ENCODE results near the gene DLL1. TPM values are rescaled to one million over a fixed set of nuclear protein-coding genes. Genes with fewer than 3 reads are reported as not detected.

Gene DLL1
- total RNA-seq, 4 donors from 2014 or later: 16.3 to 89.1 (median 32.3) TPM

DNA sequence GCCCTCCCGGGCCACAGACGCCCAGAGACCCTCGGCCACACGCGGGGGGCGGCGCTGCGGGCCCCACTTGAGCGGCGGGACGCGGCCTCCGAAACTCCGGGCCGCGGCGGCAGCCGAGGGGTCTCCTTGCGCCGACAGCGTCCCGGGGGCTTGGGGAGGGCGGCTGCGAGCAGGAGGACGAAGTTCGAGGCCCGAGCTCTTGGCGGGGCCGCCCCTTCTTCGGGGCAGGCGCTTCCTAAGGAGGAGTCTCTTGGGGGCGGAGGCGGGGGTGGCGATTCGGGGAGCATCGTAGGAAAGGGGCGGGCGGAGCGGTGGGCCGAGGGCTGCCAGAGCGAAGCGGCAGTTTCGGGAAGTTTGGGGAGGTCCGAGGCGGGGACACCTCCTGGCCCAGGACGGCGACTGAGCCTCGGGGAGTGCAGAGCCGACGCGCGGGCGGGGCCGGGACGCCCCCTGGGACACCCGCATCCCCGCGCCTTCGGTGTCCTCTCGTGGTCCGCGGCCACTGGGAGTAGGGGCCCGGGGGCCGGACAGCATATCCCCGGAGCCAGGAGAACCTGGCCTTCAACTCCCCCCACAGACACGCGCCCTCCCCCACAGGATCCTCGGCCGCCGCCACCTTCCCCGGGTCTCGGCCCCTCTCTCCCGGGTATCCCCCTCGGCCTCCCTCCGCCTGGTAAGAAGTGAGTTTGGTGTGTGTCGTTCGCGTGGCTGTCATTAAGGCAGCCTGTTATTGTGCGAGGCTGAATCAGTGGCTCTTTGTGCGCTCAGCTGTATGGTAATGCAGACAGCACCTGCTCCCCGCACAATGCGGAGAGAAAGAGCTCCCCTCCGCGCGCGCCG, 613 bp upstream of the DLL1 start:
- TF ChIP-seq POLR2A (IDR thresholded peaks at IDR 0.05): peak in 1 of 2 donors; percentile 25
- TF ChIP-seq, protein P1, sequence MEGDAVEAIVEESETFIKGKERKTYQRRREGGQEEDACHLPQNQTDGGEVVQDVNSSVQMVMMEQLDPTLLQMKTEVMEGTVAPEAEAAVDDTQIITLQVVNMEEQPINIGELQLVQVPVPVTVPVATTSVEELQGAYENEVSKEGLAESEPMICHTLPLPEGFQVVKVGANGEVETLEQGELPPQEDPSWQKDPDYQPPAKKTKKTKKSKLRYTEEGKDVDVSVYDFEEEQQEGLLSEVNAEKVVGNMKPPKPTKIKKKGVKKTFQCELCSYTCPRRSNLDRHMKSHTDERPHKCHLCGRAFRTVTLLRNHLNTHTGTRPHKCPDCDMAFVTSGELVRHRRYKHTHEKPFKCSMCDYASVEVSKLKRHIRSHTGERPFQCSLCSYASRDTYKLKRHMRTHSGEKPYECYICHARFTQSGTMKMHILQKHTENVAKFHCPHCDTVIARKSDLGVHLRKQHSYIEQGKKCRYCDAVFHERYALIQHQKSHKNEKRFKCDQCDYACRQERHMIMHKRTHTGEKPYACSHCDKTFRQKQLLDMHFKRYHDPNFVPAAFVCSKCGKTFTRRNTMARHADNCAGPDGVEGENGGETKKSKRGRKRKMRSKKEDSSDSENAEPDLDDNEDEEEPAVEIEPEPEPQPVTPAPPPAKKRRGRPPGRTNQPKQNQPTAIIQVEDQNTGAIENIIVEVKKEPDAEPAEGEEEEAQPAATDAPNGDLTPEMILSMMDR (IDR thresholded peaks at IDR 0.05): no peak
- peak overlapping the region; percentile 67 to 90 (median 79) for H3K27ac ChIP-seq
- peaks cover 0 to 40% of the 10 kb centered on the region in 2 donors for H3K27me3 ChIP-seq
- no peaks in the 10 kb centered on the region for H3K9me3 ChIP-seq
- peaks cover 5 to 65% (median 29%) of the 10 kb centered on the region in 4 donors for H3K4me1 ChIP-seq
- peaks cover 0 to 7% (median 0%) of the 10 kb centered on the region in 3 donors for H3K36me3 ChIP-seq
- peak; percentile 57 to 87 (median 78) for DNase-seq
- H3K4me3 ChIP-seq: peak overlapping the region; percentile 49 to 78 (median 64)

DNA sequence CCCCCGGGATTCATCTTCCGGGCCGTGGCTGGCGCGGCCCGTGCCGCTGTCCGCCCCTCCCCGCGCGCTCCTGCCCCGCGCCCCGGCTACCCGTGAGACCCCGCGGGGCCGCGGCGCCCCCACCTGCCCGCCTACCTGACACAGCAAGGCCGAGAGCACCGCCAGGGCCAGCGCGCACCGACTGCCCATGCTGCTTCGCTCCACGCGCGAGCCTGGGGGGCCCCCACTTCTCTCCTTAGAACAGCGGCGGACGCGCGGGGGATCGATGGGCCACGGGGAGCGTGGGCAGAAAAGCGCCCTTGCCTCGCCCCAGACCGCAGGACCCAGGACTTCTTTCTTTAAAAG, 955 bp downstream of the DLL1 start:
- peak in 1 of 3 donors; percentile 46 for DNase-seq
- TF ChIP-seq, protein P1 (IDR thresholded peaks at IDR 0.05): no peak
- no peak for TF ChIP-seq POLR2A (IDR thresholded peaks at IDR 0.05)
- no peaks in the 10 kb centered on the region for H3K9me3 ChIP-seq
- peaks cover 0 to 49% (median 18%) of the 10 kb centered on the region in 4 donors for H3K4me1 ChIP-seq
- peak overlapping the region; percentile 44 to 90 (median 79) for H3K27ac ChIP-seq
- H3K4me3 ChIP-seq: peak overlapping the region; percentile 49 to 78 (median 64)
- peaks cover 0 to 25% of the 10 kb centered on the region in 2 donors for H3K27me3 ChIP-seq
- peaks cover 0 to 12% (median 0%) of the 10 kb centered on the region in 3 donors for H3K36me3 ChIP-seq

DNA sequence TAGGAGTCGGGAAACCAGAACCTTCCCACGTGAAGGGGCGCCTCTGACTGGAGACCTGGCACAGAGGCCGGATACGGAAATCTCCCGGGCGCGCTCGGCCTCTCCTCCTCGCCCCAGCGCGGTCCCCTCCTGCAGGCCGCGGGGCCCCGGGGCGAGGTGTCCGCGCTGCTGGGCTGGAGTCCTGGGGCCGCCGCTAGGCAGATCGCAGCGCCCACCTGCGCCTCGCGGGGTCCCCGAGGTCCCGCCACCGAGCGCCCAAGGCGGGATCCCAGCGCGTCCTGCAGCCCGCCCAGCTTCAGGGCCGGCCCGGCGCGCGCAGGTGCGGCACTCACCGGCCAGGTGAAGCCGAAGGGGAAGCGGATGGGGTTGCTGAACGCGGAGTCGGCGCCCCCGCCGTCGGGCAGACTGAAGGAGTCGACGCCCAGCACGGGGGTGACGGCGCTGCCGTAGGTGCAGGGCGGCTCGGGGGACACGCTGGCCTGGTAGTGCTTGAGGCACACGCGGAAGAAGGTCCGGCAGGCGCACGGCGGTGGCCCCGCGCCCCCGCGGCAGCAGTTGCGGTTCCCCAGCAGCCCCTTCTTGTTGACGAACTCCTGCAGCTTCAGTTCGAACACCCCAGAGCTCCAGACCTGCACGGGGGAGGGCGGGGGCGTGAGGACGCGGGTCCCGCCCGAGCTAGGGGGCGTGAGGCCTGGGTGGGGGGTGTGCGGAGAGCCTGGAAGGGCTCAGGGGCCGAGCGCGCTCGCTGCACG, 1.5 kb downstream of the DLL1 start:
- Histone ChIP-seq H3K27ac (peak overlapping the region; percentile 44 to 90 (median 79)), H3K4me1 (peaks cover 0 to 49% (median 18%) of the 10 kb centered on the region in 4 donors)

DNA sequence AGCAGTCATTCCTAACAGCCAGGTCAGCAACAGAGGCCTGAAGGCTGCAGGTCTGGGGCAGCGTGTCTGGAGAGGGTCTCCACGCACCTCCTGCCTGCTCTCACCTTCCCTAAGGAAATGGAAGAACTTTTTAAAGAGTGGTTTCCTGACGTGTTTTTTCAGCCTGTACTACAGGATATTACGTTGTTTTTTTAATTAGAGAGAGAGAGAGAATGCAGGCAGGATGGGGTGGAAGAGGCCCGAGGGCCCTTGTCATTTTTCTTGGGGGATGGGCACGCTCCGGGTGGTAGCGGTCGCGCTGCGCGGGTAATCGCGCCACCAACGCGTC, 2.1 kb downstream of the DLL1 start:
- peak overlapping the region; percentile 19 to 90 (median 79) for H3K27ac ChIP-seq
- DNase-seq: peak in 1 of 3 donors; percentile 29
- peak overlapping the region; percentile 49 to 78 (median 64) for H3K4me3 ChIP-seq
- no peak for TF ChIP-seq POLR2A (IDR thresholded peaks at IDR 0.05)
- TF ChIP-seq, protein P1 (IDR thresholded peaks at IDR 0.05): no peak
- H3K27me3 ChIP-seq: peaks cover 0 to 17% of the 10 kb centered on the region in 2 donors
- peaks cover 0 to 19% (median 0%) of the 10 kb centered on the region in 3 donors for H3K36me3 ChIP-seq
- H3K4me1 ChIP-seq: peaks cover 0 to 49% (median 18%) of the 10 kb centered on the region in 4 donors
- H3K9me3 ChIP-seq: no peaks in the 10 kb centered on the region

More for the DNA sequence above, 1.5 kb downstream of the DLL1 start:
- peaks cover 0 to 19% of the 10 kb centered on the region in 2 donors for H3K27me3 ChIP-seq
- peaks cover 0 to 16% (median 0%) of the 10 kb centered on the region in 3 donors for H3K36me3 ChIP-seq
- H3K4me3 ChIP-seq: peak overlapping the region; percentile 49 to 78 (median 64)
- peak in 1 of 3 donors; percentile 50 for DNase-seq
- H3K9me3 ChIP-seq: no peaks in the 10 kb centered on the region
- no peak for TF ChIP-seq POLR2A (IDR thresholded peaks at IDR 0.05)
- TF ChIP-seq, protein P1 (IDR thresholded peaks at IDR 0.05): no peak

DNA sequence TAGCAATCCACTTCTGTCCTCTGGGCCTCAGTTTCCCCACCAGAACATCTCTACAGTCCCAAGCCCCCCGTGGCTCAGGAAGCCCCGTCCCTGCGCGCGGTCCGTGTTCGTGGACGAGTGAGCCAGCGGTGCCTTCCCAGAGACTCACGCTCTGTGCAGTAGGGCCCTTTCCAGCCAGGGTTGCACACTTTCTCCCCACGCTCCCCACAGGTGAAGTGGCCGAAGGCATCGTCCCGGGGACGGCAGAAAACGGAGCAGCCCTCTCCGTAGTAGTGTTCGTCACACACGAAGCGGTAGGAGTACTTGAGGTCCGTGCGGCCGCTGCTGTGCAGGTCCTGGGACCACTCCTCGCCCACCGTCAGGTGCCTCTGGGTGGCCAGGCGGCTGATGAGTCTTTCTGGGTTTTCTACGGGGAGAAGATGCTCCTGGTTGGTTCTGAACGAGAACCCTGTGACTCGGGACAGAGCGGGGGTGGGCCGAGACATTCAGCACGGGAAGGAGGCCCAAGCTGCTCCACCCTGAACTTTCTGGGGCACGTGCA, 2.7 kb downstream of the DLL1 start:
- Histone ChIP-seq H3K4me3 (peak overlapping the region; percentile 9 to 78 (median 64)), H3K9me3 (no peaks in the 10 kb centered on the region), H3K4me1 (peaks cover 0 to 49% (median 18%) of the 10 kb centered on the region in 4 donors), H3K36me3 (peaks cover 0 to 19% (median 0%) of the 10 kb centered on the region in 3 donors), H3K27ac (peak overlapping the region; percentile 25 to 90 (median 36)), H3K27me3 (peaks cover 0 to 17% of the 10 kb centered on the region in 2 donors)
- TF ChIP-seq, protein P1 (IDR thresholded peaks at IDR 0.05): no peak
- TF ChIP-seq POLR2A (IDR thresholded peaks at IDR 0.05): no peak
- DNase-seq: peak in 1 of 3 donors; percentile 45
